ENCODE measurements around the gene DIPK1B.

- TF ChIP-seq, protein P1, sequence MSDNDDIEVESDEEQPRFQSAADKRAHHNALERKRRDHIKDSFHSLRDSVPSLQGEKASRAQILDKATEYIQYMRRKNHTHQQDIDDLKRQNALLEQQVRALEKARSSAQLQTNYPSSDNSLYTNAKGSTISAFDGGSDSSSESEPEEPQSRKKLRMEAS (IDR thresholded peaks at IDR 0.05; ENCODE audit: low read depth), result no peak
- TF ChIP-seq MEF2A (IDR thresholded peaks at IDR 0.05; ENCODE audit: borderline replicate concordance, low read depth) (no peak), CTCF (IDR thresholded peaks at IDR 0.05) (no peak), TAF1 (IDR thresholded peaks at IDR 0.05; ENCODE audit: borderline replicate concordance, low read depth, low read length) (no peak), RAD21 (IDR thresholded peaks at IDR 0.05; ENCODE audit: low read length) (no peak), RCOR1 (IDR thresholded peaks at IDR 0.05; ENCODE audit: low read length) (no peak), POLR2AphosphoS5 (IDR thresholded peaks at IDR 0.05; ENCODE audit: low read depth, low read length) (no peak), JUND (IDR thresholded peaks at IDR 0.05) (no peak), EZH2phosphoT487 (IDR thresholded peaks at IDR 0.05; ENCODE audit: borderline replicate concordance, low read depth) (no peak), CHD2 (IDR thresholded peaks at IDR 0.05; ENCODE audit: low read length, partially characterized antibody) (no peak), GABPA (IDR thresholded peaks at IDR 0.05; ENCODE audit: low read depth) (no peak)
- TF ChIP-seq, protein P2, sequence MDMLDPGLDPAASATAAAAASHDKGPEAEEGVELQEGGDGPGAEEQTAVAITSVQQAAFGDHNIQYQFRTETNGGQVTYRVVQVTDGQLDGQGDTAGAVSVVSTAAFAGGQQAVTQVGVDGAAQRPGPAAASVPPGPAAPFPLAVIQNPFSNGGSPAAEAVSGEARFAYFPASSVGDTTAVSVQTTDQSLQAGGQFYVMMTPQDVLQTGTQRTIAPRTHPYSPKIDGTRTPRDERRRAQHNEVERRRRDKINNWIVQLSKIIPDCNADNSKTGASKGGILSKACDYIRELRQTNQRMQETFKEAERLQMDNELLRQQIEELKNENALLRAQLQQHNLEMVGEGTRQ (IDR thresholded peaks at IDR 0.05; ENCODE audit: borderline replicate concordance, low read depth, low read length), result no peak
- TF ChIP-seq, protein P3, sequence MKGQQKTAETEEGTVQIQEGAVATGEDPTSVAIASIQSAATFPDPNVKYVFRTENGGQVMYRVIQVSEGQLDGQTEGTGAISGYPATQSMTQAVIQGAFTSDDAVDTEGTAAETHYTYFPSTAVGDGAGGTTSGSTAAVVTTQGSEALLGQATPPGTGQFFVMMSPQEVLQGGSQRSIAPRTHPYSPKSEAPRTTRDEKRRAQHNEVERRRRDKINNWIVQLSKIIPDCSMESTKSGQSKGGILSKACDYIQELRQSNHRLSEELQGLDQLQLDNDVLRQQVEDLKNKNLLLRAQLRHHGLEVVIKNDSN (IDR thresholded peaks at IDR 0.05; ENCODE audit: borderline replicate concordance, low read depth), result no peak
- TF ChIP-seq, protein P4, sequence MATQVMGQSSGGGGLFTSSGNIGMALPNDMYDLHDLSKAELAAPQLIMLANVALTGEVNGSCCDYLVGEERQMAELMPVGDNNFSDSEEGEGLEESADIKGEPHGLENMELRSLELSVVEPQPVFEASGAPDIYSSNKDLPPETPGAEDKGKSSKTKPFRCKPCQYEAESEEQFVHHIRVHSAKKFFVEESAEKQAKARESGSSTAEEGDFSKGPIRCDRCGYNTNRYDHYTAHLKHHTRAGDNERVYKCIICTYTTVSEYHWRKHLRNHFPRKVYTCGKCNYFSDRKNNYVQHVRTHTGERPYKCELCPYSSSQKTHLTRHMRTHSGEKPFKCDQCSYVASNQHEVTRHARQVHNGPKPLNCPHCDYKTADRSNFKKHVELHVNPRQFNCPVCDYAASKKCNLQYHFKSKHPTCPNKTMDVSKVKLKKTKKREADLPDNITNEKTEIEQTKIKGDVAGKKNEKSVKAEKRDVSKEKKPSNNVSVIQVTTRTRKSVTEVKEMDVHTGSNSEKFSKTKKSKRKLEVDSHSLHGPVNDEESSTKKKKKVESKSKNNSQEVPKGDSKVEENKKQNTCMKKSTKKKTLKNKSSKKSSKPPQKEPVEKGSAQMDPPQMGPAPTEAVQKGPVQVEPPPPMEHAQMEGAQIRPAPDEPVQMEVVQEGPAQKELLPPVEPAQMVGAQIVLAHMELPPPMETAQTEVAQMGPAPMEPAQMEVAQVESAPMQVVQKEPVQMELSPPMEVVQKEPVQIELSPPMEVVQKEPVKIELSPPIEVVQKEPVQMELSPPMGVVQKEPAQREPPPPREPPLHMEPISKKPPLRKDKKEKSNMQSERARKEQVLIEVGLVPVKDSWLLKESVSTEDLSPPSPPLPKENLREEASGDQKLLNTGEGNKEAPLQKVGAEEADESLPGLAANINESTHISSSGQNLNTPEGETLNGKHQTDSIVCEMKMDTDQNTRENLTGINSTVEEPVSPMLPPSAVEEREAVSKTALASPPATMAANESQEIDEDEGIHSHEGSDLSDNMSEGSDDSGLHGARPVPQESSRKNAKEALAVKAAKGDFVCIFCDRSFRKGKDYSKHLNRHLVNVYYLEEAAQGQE (IDR thresholded peaks at IDR 0.05; ENCODE audit: low read depth, low read length), result no peak
Measured at GRCh38 chr9:136676297-136676794, 36.0 kb upstream of the DIPK1B start.

Data from SK-N-SH (cell line).